SU-DHL-6 (cell line): ENCODE data around the gene VDAC1.

ENCODE experiments used
- H2AFZ ChIP-seq: fragments of 200-600 bp; sonication (generic); 2 replicates; pipeline ENCODE4 v1.6.1; 2014; ENCODE audit warnings: low read depth, mild to moderate bottlenecking, moderate library complexity, mixed read lengths, antibody characterized with exemption, low read length; ENCODE audit not compliant: severe bottlenecking
- H3F3A ChIP-seq: fragments of 200-600 bp; shearing (Covaris generic); 2 replicates; pipeline ENCODE4 v1.6.0; 2016; ENCODE audit warnings: antibody characterized with exemption, mild to moderate bottlenecking; ENCODE audit not compliant: insufficient read depth
- H3K27ac ChIP-seq: fragments of 200-600 bp; sonication (generic); 2 replicates; pipeline ENCODE4 v1.5.1; 2016; ENCODE audit warnings: low read depth, mild to moderate bottlenecking, low read length, moderate library complexity, mixed read lengths
- H3K27me3 ChIP-seq: fragments of 200-600 bp; sonication (generic), shearing (Covaris generic); 2 replicates; pipeline ENCODE4 v1.6.0; 2014; ENCODE audit warnings: mild to moderate bottlenecking, low read length
- H3K36me3 ChIP-seq: fragments of 200-600 bp; sonication (generic); 2 replicates; pipeline ENCODE4 v1.6.1; 2014; ENCODE audit warnings: mild to moderate bottlenecking, low read length, mixed read lengths
- H3K4me2 ChIP-seq: fragments of 300-600, 200-600 bp; shearing (Covaris generic), sonication (generic); 2 replicates; pipeline ENCODE4 v1.6.0; 2014; ENCODE audit warnings: low read length, low read depth, mild to moderate bottlenecking; ENCODE audit not compliant: poor library complexity, severe bottlenecking
- H3K4me3 ChIP-seq: fragments of 200-600 bp; sonication (generic); 2 replicates; pipeline ENCODE4 v1.5.1; 2014; ENCODE audit warnings: antibody characterized with exemption, low read length, mild to moderate bottlenecking, mixed read lengths; ENCODE audit not compliant: insufficient read depth, poor library complexity, severe bottlenecking
- H3K79me2 ChIP-seq: fragments of 200-600 bp; sonication (generic); 2 replicates; pipeline ENCODE4 v1.6.1; 2014; ENCODE audit warnings: mild to moderate bottlenecking, low read length, moderate library complexity; ENCODE audit not compliant: insufficient read depth
- H3K9ac ChIP-seq: fragments of 200-600 bp; sonication (generic); 2 replicates; pipeline ENCODE4 v1.7.0; 2014; ENCODE audit warnings: mild to moderate bottlenecking, low read length
- H3K9me2 ChIP-seq: fragments of 200-600 bp; sonication (generic); replicated peaks from 2 replicates; pipeline ENCODE4 v1.6.1; 2014; ENCODE audit warnings: low read length; ENCODE audit not compliant: insufficient read depth
- H3K9me3 ChIP-seq: fragments of 200-600 bp; sonication (generic); 2 replicates; pipeline ENCODE4 v1.6.1; 2014; ENCODE audit warnings: low read length, mixed read lengths; ENCODE audit not compliant: insufficient read depth
- H4K20me1 ChIP-seq: fragments of 200-600 bp; sonication (generic); 2 replicates; pipeline ENCODE4 v1.6.1; 2014; ENCODE audit warnings: low read depth, mild to moderate bottlenecking, antibody characterized with exemption, low read length, moderate library complexity, mixed read lengths
- CTCF ChIP-seq: fragments of 200-600 bp; sonication (generic); IDR thresholded peaks from one replicate; pipeline ENCODE4 v1.5.1; 2017; ENCODE audit warnings: antibody characterized with exemption, mild to moderate bottlenecking, low read length, moderate library complexity; ENCODE audit not compliant: insufficient read depth, poor library complexity, severe bottlenecking
- EZH2phosphoT487 ChIP-seq: fragments of 200-600 bp; sonication (generic), shearing (Covaris generic); conservative IDR thresholded peaks from 2 replicates; pipeline ENCODE4 v1.6.1; 2018; ENCODE audit warnings: mild to moderate bottlenecking, antibody characterized with exemption, low read length, moderate library complexity, mixed read lengths

VDAC1 gene

GRCh38 chr5:133996683-133997252, 8.0 kb downstream of the VDAC1 start:
- Histone ChIP-seq H3K9me3 (no peaks in the 10 kb centered on the region), H2AFZ (no peak overlapping the region), H3K27ac (no peak overlapping the region), H3K27me3 (no peaks in the 10 kb centered on the region), H4K20me1 (peaks cover 38% of the 10 kb centered on the region; the same call in 1 of the 2 replicates), H3K9ac (no peak overlapping the region), H3K4me3 (no peak overlapping the region), H3K79me2 (peaks cover 98% of the 10 kb centered on the region), H3K36me3 (no peaks in the 10 kb centered on the region), H3K4me2 (no peak overlapping the region), H3K9me2 (no peaks in the 10 kb centered on the region), H3F3A (no peaks in the 10 kb centered on the region)
- TF ChIP-seq CTCF (peak; percentile 57), EZH2phosphoT487 (no peak)

- Histone ChIP-seq H2AFZ (no peak overlapping the region), H4K20me1 (peaks cover 37% of the 10 kb centered on the region; the same call in 1 of the 2 replicates), H3K27ac (no peak overlapping the region), H3K9ac (no peak overlapping the region), H3K27me3 (no peaks in the 10 kb centered on the region), H3K9me3 (no peaks in the 10 kb centered on the region), H3K4me2 (no peak overlapping the region), H3K4me3 (no peak overlapping the region), H3K36me3 (peaks cover 7% of the 10 kb centered on the region), H3K79me2 (peaks cover 98% of the 10 kb centered on the region), H3K9me2 (no peaks in the 10 kb centered on the region), H3F3A (no peaks in the 10 kb centered on the region)
- TF ChIP-seq EZH2phosphoT487: no peak
- TF ChIP-seq CTCF: no peak
Observed at GRCh38 chr5:133995883-133996563, 8.8 kb downstream of the VDAC1 start.

- Histone ChIP-seq H2AFZ (no peak overlapping the region), H3K36me3 (peaks cover 14% of the 10 kb centered on the region), H3K4me3 (no peak overlapping the region), H3F3A (no peaks in the 10 kb centered on the region), H3K79me2 (peaks cover 98% of the 10 kb centered on the region), H3K27ac (no peak overlapping the region), H3K27me3 (no peaks in the 10 kb centered on the region), H3K4me2 (no peak overlapping the region), H3K9me3 (no peaks in the 10 kb centered on the region), H4K20me1 (peaks cover 33% of the 10 kb centered on the region; the same call in 1 of the 2 replicates), H3K9me2 (no peaks in the 10 kb centered on the region), H3K9ac (no peak overlapping the region)
- TF ChIP-seq CTCF (no peak), EZH2phosphoT487 (no peak)
Observed at GRCh38 chr5:133995341-133995740, 9.4 kb downstream of the VDAC1 start.
